IPS-18a (cell line): ENCODE results near the gene FARP2.
"Not testable (repeated sequence)": the region's sequence is repeated elsewhere in the genome, so short reads cannot be mapped to it uniquely, and the experiment has no call there.

ENCODE experiments used
- H3K27ac ChIP-seq: one replicate; pipeline ENCODE4 v1.5.1; 2013; ENCODE audit warnings: low read length
- H3K27me3 ChIP-seq: one replicate; pipeline ENCODE4 v1.6.1; 2013; ENCODE audit warnings: mild to moderate bottlenecking, low read length; ENCODE audit not compliant: control insufficient read depth, insufficient read depth
- H3K36me3 ChIP-seq: one replicate; pipeline ENCODE4 v1.6.1; 2013; ENCODE audit warnings: low read depth, low read length; ENCODE audit not compliant: control insufficient read depth
- H3K4me1 ChIP-seq: one replicate; pipeline ENCODE4 v1.6.1; 2013; ENCODE audit warnings: low read depth, low read length; ENCODE audit not compliant: control insufficient read depth
- H3K4me3 ChIP-seq: one replicate; pipeline ENCODE4 v1.5.1; 2013; ENCODE audit warnings: low read length
- H3K9ac ChIP-seq: one replicate; pipeline ENCODE4 v1.6.1; 2013; ENCODE audit warnings: mild to moderate bottlenecking, low read length, moderate library complexity
- H3K9me3 ChIP-seq: one replicate; pipeline ENCODE4 v1.6.1; 2013; ENCODE audit warnings: low read depth, low read length; ENCODE audit not compliant: control insufficient read depth

FARP2 gene

GRCh38 chr2:241450092-241450491 is 94.0 kb downstream of the FARP2 start:
- H3K36me3 ChIP-seq, H3K4me1 ChIP-seq, H3K4me3 ChIP-seq, H3K27ac ChIP-seq, H3K9ac ChIP-seq, H3K27me3 ChIP-seq, H3K9me3 ChIP-seq: not testable (repeated sequence)

DNA sequence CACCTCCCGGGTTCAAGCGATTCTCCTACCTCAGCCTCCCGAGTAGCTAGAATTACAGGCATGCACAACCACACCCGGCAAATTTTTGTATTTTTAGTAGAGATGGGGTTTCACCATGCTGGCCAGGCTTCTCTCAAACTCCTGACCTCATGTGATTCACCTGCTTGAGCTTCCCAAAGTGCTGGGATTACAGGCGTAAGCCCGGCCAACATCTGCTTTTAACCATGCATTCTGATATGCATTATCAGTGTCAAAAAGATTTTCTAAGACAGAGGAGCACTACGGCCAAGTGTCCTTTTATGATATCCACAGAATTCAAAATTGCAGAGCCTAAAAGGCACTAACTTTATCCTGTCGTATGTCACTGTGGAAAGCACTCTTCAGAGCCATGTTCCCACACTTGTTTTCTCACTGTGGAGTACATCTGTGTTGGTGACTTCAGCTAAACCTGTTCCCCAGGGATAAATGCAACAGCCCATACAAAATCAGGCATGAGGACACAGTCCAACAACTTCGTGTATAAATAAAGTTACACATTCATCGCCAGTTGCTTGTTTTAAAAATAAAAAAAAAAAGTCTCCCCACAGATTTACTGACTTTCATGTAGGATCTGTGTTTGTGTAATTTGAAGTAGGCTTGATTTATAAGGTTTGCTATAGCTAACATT is 95.9 kb downstream of the FARP2 start:
- no peaks in the 10 kb centered on the region for H3K27me3 ChIP-seq
- no peak overlapping the region for H3K27ac ChIP-seq
- no peaks in the 10 kb centered on the region for H3K9me3 ChIP-seq
- no peak overlapping the region for H3K9ac ChIP-seq
- no peaks in the 10 kb centered on the region for H3K4me1 ChIP-seq
- H3K36me3 ChIP-seq: no peaks in the 10 kb centered on the region
- H3K4me3 ChIP-seq: no peak overlapping the region

DNA sequence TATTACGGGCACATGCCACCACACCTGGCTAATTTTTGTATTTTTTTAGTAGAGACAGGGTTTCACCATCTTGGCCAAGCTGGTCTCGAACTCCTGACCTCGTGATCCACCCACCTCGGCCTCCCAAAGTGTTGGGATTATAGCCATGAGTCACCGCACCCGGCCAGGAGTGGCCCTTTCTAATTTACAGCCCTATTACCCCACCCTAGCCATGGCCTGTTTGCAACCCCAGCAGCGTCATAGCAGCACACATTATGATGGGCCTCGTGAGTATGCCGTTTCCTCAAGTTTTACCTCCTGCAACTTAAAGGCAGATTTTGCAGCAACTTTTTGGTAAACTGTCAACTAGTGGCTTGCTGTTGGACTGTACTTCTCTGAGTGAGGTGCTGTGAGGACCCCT is 97.8 kb downstream of the FARP2 start:
- not testable (repeated sequence) for H3K27me3 ChIP-seq, H3K9ac ChIP-seq, H3K9me3 ChIP-seq, H3K36me3 ChIP-seq, H3K4me3 ChIP-seq, H3K27ac ChIP-seq, H3K4me1 ChIP-seq

DNA sequence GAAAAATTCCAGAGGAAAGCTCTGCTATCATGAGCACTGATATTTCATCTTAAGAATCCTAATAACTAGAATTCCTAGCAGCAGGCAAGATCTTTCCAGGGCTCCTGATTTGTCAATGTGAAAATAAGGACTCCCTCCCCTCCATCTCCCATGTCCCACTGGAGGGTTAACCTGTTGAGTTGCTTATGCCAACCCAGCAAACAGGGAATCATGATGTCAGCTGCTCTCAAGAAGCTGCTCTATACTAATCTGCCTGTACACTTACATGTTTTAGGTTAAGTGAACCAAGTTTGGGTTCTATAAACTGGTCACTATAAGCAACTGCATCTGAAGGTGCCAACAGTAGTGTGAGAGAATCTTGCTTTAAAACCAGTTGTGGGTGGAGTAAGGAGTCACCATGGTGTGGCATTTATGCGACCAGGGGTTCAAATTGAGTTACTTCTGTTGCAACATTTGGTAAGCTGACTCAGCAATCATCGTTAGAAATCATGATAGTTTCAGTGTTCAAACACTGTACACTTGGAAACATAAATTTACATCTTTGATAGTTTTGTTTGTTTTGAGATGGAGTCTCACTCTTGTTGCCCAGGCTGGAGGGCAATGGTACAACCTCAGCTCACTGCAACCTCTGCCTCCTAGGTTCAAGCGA is 98.9 kb downstream of the FARP2 start:
- Histone ChIP-seq H3K9me3 (no peaks in the 10 kb centered on the region), H3K9ac (no peak overlapping the region), H3K4me1 (no peaks in the 10 kb centered on the region), H3K27ac (no peak overlapping the region), H3K27me3 (no peaks in the 10 kb centered on the region), H3K36me3 (no peaks in the 10 kb centered on the region), H3K4me3 (no peak overlapping the region)

GRCh38 chr2:241456546-241456945 is 100.5 kb downstream of the FARP2 start:
- no peak overlapping the region for H3K4me3 ChIP-seq
- no peaks in the 10 kb centered on the region for H3K9me3 ChIP-seq
- no peak overlapping the region for H3K9ac ChIP-seq

DNA sequence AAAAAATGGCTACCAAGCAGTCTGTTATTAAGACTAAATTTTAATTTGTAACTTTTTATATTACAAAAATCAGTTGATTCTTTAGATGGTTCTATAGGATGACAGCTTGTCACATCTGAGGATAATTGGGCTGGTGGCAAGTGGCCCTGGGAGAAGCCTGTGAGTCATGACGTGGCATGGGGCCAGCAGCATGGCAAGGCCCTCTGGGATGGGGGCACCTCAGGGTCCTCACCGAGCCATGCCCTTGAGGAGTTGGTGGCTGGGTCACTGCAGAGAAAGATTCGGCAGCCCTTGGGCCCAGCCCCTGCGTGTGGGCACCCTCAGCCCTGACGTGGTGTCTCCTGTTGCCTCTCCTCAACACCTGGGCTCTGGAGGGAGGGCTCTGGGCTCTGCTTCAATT is 102.6 kb downstream of the FARP2 start:
- H3K4me1 ChIP-seq: no peaks in the 10 kb centered on the region
- H3K36me3 ChIP-seq: no peaks in the 10 kb centered on the region
- H3K4me3 ChIP-seq: no peak overlapping the region
- no peak overlapping the region for H3K27ac ChIP-seq
- no peaks in the 10 kb centered on the region for H3K27me3 ChIP-seq
- H3K9ac ChIP-seq: no peak overlapping the region
- H3K9me3 ChIP-seq: no peaks in the 10 kb centered on the region

More at GRCh38 chr2:241456546-241456945, 100.5 kb downstream of the FARP2 start:
- no peaks in the 10 kb centered on the region for H3K36me3 ChIP-seq
- no peaks in the 10 kb centered on the region for H3K4me1 ChIP-seq
- H3K27me3 ChIP-seq: no peaks in the 10 kb centered on the region
- no peak overlapping the region for H3K27ac ChIP-seq

DNA sequence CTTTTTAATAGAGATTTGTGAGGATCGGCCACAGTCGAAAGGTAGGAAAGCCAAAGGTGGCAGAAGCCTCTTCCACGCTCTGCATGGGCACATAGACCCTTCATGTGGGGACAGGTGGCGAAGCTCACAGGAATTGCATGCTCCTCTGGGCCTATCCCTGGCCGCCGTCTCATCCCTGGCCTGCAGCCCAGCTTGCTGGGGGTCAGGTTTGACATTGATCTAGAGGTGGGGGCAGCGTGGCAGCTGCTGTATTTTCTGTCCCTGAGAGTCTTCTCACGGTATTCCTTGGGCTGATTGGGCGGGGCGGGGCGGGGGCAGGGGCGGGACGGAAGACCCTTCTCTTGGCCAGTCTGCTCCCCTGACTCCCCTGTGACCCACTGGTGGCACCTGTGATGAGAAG is 103.4 kb downstream of the FARP2 start:
- H3K4me3 ChIP-seq: no peak overlapping the region
- H3K9me3 ChIP-seq: no peaks in the 10 kb centered on the region
- no peaks in the 10 kb centered on the region for H3K36me3 ChIP-seq
- H3K4me1 ChIP-seq: no peaks in the 10 kb centered on the region
- H3K27ac ChIP-seq: no peak overlapping the region
- H3K27me3 ChIP-seq: no peaks in the 10 kb centered on the region
- no peak overlapping the region for H3K9ac ChIP-seq

- H3K4me1 ChIP-seq: no peaks in the 10 kb centered on the region
- no peak overlapping the region for H3K4me3 ChIP-seq
- H3K27ac ChIP-seq: no peak overlapping the region
- no peaks in the 10 kb centered on the region for H3K27me3 ChIP-seq
- no peaks in the 10 kb centered on the region for H3K36me3 ChIP-seq
- H3K9ac ChIP-seq: no peak overlapping the region
- H3K9me3 ChIP-seq: no peaks in the 10 kb centered on the region
These were observed 104.5 kb downstream of the FARP2 start for GRCh38 chr2:241460631-241461030.

DNA sequence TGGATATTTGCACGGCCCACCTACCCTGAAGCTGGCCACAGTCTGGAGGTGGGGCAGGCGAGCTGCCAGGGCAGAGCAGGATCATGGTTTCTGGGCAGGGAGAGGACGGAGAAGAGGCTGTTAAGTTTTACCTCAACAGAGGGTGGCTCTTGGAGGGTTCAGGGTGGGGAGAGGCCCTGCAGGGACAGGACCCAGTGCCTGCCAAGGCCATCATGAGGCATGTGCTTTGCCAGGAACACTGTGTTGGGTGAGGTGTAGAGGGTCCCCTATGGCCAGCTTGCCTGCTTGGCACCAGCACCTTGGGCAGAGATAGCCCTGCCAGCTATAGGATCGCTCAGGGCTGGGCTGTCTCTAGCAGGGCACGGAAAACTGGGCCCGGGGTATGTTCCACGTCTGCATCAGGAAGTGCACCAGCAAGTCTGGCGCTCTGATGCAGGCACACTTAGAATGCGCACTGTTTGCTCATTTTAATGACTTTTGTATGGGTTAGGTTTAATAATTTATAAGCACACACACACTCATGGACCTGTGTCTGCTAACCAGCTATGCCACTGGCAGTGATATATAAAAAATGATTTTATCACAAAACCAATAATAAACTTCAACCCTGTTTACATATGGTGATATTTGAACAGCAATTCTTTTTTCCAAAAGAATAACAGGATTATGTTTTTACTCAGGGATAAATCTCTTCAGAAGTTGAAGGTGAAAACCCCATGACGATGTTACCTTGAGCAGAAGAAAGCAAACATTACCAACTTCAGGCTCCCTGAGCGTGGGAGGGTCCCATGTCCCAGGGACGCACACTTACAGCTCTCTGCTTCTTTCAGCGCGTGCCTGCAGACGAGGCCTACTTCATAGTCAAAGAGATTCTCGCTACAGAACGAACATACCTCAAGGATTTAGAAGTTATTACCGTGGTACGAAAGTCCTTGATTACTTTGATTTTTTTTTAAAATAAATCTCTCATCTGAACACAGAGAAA is 105.9 kb downstream of the FARP2 start:
- Histone ChIP-seq H3K9ac (no peak overlapping the region), H3K27me3 (no peaks in the 10 kb centered on the region), H3K4me1 (no peaks in the 10 kb centered on the region), H3K36me3 (no peaks in the 10 kb centered on the region), H3K27ac (no peak overlapping the region), H3K9me3 (no peaks in the 10 kb centered on the region), H3K4me3 (no peak overlapping the region)

DNA sequence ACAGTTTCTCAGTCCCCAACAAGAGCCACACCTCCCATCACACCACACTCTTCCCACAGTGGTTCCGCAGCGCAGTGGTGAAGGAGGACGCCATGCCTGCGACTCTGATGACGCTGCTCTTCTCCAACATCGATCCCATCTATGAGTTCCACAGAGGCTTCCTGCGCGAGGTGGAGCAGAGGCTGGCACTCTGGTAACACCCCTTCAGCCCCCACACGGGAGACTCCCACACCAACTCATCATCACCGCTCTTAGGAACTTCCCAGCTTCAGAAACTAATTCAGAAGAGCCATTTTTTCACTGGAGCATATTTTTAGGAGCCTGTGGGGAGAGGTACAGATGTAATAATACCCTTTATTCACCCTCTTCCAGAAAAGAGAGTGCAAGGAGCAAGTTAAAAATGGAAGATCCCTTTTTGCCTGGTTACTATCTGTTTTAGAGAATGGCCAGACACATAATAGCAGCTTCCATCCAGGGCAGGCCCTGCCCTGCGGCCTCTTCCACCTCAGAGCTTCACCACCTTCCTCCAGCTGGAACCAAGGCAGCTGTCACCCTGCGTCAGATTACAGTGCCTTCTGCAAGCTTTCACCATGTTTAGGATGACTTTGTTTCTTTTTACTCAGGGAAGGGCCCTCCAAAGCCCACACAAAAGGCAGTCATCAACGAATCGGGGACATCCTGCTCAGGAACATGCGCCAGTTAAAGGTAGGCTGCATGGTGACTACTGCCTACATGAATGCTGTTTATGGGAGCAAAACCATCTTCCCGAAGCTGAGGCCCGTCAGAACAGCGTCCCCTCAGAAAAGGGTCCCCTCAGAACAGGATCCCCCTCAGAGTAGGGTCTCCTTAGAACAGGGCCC is 107.4 kb downstream of the FARP2 start:
- Histone ChIP-seq H3K4me3 (no peak overlapping the region), H3K27ac (no peak overlapping the region), H3K9ac (no peak overlapping the region), H3K9me3 (no peaks in the 10 kb centered on the region), H3K4me1 (no peaks in the 10 kb centered on the region), H3K27me3 (no peaks in the 10 kb centered on the region), H3K36me3 (no peaks in the 10 kb centered on the region)

- H3K9me3 ChIP-seq: no peaks in the 10 kb centered on the region
- H3K4me1 ChIP-seq: no peaks in the 10 kb centered on the region
- no peaks in the 10 kb centered on the region for H3K36me3 ChIP-seq
- H3K9ac ChIP-seq: no peak overlapping the region
- no peak overlapping the region for H3K27ac ChIP-seq
- H3K4me3 ChIP-seq: no peak overlapping the region
- H3K27me3 ChIP-seq: no peaks in the 10 kb centered on the region
These were observed 109.5 kb downstream of the FARP2 start for GRCh38 chr2:241465543-241465942.
